DOHH2 (cell line): ENCODE results near the gene THAP3.

Experiments used
- H3F3A ChIP-seq: fragments of 200-600 bp; sonication (generic), shearing (Covaris generic); 2 replicates; pipeline ENCODE4 v1.6.0; 2016; ENCODE audit warnings: antibody characterized with exemption, mild to moderate bottlenecking; ENCODE audit not compliant: control insufficient read depth, insufficient read depth
- H3K27ac ChIP-seq: fragments of 200-600 bp; sonication (generic); 2 replicates; pipeline ENCODE4 v1.5.1; 2014; ENCODE audit warnings: low read depth, mild to moderate bottlenecking, low read length, moderate library complexity
- H3K27me3 ChIP-seq: fragments of 200-600 bp; sonication (generic); 2 replicates; pipeline ENCODE4 v1.6.1; 2014; ENCODE audit warnings: mild to moderate bottlenecking, low read length, mixed read lengths; ENCODE audit not compliant: control insufficient read depth
- H3K36me3 ChIP-seq: fragments of 200-600 bp; sonication (generic); 2 replicates; pipeline ENCODE4 v1.6.1; 2014; ENCODE audit warnings: mild to moderate bottlenecking, low read length, moderate library complexity, mixed read lengths; ENCODE audit not compliant: control insufficient read depth
- H3K4me1 ChIP-seq: fragments of 200-600 bp; sonication (generic); 2 replicates; pipeline ENCODE4 v1.6.1; 2014; ENCODE audit warnings: mild to moderate bottlenecking, low read length, mixed read lengths; ENCODE audit not compliant: control insufficient read depth
- H3K4me2 ChIP-seq: fragments of 200-600 bp; sonication (generic); 2 replicates; pipeline ENCODE4 v1.6.0; 2014; ENCODE audit warnings: mild to moderate bottlenecking, low read length, moderate library complexity
- H3K4me3 ChIP-seq: fragments of 200-600 bp; sonication (generic); 2 replicates; pipeline ENCODE4 v1.5.1; 2014; ENCODE audit warnings: mild to moderate bottlenecking, low read length, mixed read lengths
- H3K79me2 ChIP-seq: fragments of 200-600 bp; sonication (generic); 2 replicates; pipeline ENCODE4 v1.6.1; 2014; ENCODE audit warnings: mild to moderate bottlenecking, low read length, mixed read lengths; ENCODE audit not compliant: control insufficient read depth
- H3K9me2 ChIP-seq: fragments of 200-600 bp; sonication (generic); replicated peaks from 2 replicates; pipeline ENCODE4 v1.6.1; 2014; ENCODE audit warnings: mild to moderate bottlenecking, low read length, mixed read lengths; ENCODE audit not compliant: control insufficient read depth
- H3K9me3 ChIP-seq: fragments of 200-600 bp; sonication (generic); 2 replicates; pipeline ENCODE4 v1.6.1; 2014; ENCODE audit warnings: antibody characterized with exemption, low read length, mixed read lengths; ENCODE audit not compliant: control insufficient read depth, insufficient read depth
- H4K20me1 ChIP-seq: fragments of 200-600 bp; sonication (generic); 2 replicates; pipeline ENCODE4 v1.6.0; 2014; ENCODE audit warnings: low read depth, mild to moderate bottlenecking, antibody characterized with exemption, low read length, moderate library complexity; ENCODE audit not compliant: control insufficient read depth, insufficient read depth
- EZH2phosphoT487 ChIP-seq: fragments of 200-600 bp; sonication (generic); IDR thresholded peaks from 2 replicates; pipeline ENCODE4 v1.6.1; 2017; ENCODE audit warnings: borderline replicate concordance, mild to moderate bottlenecking, antibody characterized with exemption, low read length, moderate library complexity, mixed read lengths
- TF ChIP-seq, protein P1 (sequence below): fragments of 200-600 bp; sonication (generic); IDR thresholded peaks from one replicate; pipeline ENCODE4 v1.5.1; 2014; ENCODE audit warnings: antibody characterized with exemption, mild to moderate bottlenecking, low read depth, low read length; ENCODE audit not compliant: poor library complexity, severe bottlenecking

THAP3 gene

DNA sequence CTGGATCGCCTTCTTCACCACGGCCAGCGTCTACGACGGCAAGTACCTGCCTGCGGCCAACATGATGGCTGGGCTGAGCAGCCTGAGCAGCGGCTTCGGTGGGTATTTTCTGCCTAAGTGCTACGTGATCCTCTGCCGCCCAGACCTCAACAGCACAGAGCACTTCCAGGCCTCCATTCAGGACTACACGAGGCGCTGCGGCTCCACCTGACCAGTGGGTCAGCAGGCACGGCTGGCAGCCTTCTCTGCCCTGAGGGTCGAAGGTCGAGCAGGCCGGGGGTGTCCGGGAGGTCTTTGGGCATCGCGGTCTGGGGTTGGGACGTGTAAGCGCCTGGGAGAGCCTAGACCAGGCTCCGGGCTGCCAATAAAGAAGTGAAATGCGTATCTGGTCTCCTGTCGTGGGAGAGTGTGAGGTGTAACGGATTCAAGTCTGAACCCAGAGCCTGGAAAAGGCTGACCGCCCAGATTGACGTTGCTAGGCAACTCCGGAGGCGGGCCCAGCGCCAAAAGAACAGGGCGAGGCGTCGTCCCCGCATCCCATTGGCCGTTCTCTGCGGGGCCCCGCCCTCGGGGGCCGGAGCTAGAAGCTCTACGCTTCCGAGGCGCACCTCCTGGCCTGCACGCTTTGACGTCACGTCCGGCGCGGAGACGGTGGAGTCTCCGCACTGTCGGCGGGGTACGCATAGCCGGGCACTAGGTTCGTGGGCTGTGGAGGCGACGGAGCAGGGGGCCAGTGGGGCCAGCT is 45.1 kb upstream of the THAP3 start, which contains the start of gene ZBTB48:
Gene ZBTB48 (plus strand): TSS at position 621 of the 745 bp plus-strand sequence. CDS start 616 bp downstream, outside the sequence.
- TF ChIP-seq, protein P1, sequence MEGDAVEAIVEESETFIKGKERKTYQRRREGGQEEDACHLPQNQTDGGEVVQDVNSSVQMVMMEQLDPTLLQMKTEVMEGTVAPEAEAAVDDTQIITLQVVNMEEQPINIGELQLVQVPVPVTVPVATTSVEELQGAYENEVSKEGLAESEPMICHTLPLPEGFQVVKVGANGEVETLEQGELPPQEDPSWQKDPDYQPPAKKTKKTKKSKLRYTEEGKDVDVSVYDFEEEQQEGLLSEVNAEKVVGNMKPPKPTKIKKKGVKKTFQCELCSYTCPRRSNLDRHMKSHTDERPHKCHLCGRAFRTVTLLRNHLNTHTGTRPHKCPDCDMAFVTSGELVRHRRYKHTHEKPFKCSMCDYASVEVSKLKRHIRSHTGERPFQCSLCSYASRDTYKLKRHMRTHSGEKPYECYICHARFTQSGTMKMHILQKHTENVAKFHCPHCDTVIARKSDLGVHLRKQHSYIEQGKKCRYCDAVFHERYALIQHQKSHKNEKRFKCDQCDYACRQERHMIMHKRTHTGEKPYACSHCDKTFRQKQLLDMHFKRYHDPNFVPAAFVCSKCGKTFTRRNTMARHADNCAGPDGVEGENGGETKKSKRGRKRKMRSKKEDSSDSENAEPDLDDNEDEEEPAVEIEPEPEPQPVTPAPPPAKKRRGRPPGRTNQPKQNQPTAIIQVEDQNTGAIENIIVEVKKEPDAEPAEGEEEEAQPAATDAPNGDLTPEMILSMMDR: no peak
- no peak for TF ChIP-seq EZH2phosphoT487
- H3K4me2 ChIP-seq: peak within 1 kb of the TSS; percentile 84
- peaks cover 28% of the 10 kb centered on the region for H3K4me1 ChIP-seq
- H3K9me3 ChIP-seq: no peaks in the 10 kb centered on the region
- no peaks in the 10 kb centered on the region for H3K9me2 ChIP-seq
- H3K79me2 ChIP-seq: peaks cover 33% of the 10 kb centered on the region
- peak within 1 kb of the TSS; percentile 46 for H3K27ac ChIP-seq
- peaks cover 14% of the 10 kb centered on the region for H3K36me3 ChIP-seq
- H4K20me1 ChIP-seq: peaks cover 3% of the 10 kb centered on the region; the same call in 1 of the 2 replicates
- no peaks in the 10 kb centered on the region for H3K27me3 ChIP-seq
- no peaks in the 10 kb centered on the region for H3F3A ChIP-seq
- peak within 1 kb of the TSS; percentile 81 for H3K4me3 ChIP-seq

DNA sequence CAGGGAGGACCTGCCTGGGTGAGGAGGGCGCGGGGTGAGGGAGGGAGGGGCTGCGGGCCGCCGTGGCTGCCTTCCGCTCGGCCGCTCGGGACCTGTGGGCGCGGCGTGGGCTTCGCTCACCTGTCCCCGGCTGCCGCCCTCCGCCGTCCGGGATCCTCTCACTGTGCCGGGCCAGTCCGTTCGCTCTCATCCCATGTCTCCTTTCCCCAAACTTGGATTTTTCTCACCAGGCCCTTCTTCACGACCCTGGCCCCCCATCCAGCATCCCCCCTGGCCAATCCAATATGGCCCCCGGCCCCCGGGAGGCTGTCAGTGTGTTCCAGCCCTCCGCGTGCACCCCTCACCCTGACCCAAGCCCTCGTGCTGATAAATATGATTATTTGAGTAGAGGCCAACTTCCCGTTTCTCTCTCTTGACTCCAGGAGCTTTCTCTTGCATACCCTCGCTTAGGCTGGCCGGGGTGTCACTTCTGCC is 44.5 kb upstream of the THAP3 start:
- no peak for TF ChIP-seq EZH2phosphoT487
- TF ChIP-seq, protein P1: no peak
- Histone ChIP-seq H3K9me2 (no peaks in the 10 kb centered on the region), H3K79me2 (peaks cover 33% of the 10 kb centered on the region), H4K20me1 (peaks cover 3% of the 10 kb centered on the region; the same call in 1 of the 2 replicates), H3K36me3 (peaks cover 14% of the 10 kb centered on the region), H3K4me2 (peak overlapping the region; percentile 84), H3K4me1 (peaks cover 28% of the 10 kb centered on the region), H3K27ac (peak overlapping the region; percentile 46), H3K4me3 (peak overlapping the region; percentile 81), H3K9me3 (no peaks in the 10 kb centered on the region), H3K27me3 (no peaks in the 10 kb centered on the region), H3F3A (no peaks in the 10 kb centered on the region)

DNA sequence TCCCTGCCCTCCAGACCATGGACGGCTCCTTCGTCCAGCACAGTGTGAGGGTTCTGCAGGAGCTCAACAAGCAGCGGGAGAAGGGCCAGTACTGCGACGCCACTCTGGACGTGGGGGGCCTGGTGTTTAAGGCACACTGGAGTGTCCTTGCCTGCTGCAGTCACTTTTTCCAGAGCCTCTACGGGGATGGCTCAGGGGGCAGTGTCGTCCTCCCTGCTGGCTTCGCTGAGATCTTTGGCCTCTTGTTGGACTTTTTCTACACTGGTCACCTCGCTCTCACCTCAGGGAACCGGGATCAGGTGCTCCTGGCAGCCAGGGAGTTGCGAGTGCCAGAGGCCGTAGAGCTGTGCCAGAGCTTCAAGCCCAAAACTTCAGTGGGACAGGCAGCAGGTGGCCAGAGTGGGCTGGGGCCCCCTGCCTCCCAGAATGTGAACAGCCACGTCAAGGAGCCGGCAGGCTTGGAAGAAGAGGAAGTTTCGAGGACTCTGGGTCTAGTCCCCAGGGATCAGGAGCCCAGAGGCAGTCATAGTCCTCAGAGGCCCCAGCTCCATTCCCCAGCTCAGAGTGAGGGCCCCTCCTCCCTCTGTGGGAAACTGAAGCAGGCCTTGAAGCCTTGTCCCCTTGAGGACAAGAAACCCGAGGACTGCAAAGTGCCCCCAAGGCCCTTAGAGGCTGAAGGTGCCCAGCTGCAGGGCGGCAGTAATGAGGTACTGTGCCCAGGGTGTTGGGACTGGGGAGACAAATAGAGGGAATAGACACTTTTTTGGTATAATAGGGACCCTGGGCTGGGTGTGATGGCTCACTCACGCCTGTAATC is 43.9 kb upstream of the THAP3 start:
- no peaks in the 10 kb centered on the region for H3K27me3 ChIP-seq
- peaks cover 17% of the 10 kb centered on the region for H3K36me3 ChIP-seq
- no peaks in the 10 kb centered on the region for H3F3A ChIP-seq
- peaks cover 3% of the 10 kb centered on the region; the same call in 1 of the 2 replicates for H4K20me1 ChIP-seq
- H3K79me2 ChIP-seq: peaks cover 33% of the 10 kb centered on the region
- no peak for TF ChIP-seq EZH2phosphoT487
- TF ChIP-seq, protein P1: peak; percentile 45
- peak overlapping the region; percentile 84 for H3K4me2 ChIP-seq
- no peaks in the 10 kb centered on the region for H3K9me2 ChIP-seq
- no peaks in the 10 kb centered on the region for H3K9me3 ChIP-seq
- H3K4me1 ChIP-seq: peaks cover 28% of the 10 kb centered on the region
- peak overlapping the region; percentile 46 for H3K27ac ChIP-seq
- H3K4me3 ChIP-seq: peak overlapping the region; percentile 81
